Breast epithelium (tissue), 3 donors: Measurements from ENCODE around the gene SKP2.

Source experiments
- POLR2A ChIP-seq: fragments of 450-650 bp; IDR thresholded peaks from one replicate; pipeline ENCODE4 v1.6.1; 2016; ENCODE audit warnings: antibody characterized with exemption, mild to moderate bottlenecking, moderate library complexity
- POLR2AphosphoS5 ChIP-seq, 3 donors: sonication (generic); formaldehyde crosslinking; IDR thresholded peaks; one replicate each; pipeline ENCODE4 v1.6.1; 2017; ENCODE audit warnings: antibody characterized with exemption in 3 of 3

DNA sequence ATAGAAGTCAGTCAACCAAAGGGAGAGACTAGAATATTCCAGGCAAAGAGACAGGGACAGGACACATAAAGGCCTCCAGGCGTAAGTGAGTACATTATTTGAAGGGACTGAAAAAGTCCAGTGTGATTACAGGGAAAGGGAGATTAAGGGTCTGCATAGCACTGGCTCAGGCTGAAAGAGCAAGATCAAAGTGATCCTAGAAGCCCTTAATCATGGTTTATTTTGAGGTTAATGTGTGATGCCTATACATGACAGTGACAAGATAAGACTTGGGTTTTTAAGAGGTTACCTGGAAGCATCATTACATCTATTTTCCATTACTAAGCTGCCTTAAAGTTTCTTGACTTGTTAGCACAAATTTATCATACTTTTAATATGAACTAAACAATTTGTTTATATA lies 26.0 kb upstream of the SKP2 start:
- no peak for TF ChIP-seq POLR2A
- TF ChIP-seq POLR2AphosphoS5 (IDR thresholded peaks at IDR 0.05), result no peak
